GM19328 (cell line): Measurements from ENCODE around the gene TMEM135.
"Not testable (repeated sequence)": the region's sequence is repeated elsewhere in the genome, so short reads cannot be mapped to it uniquely, and the experiment has no call there.

Experiments used
- ATAC-seq: cut with Tn5 transposase; IDR thresholded peaks from one replicate; pipeline ENCODE4 v1.9.1; 2021; ENCODE audit warnings: mild to moderate bottlenecking, moderate library complexity; ENCODE audit not compliant: unreplicated experiment

TMEM135 gene

DNA sequence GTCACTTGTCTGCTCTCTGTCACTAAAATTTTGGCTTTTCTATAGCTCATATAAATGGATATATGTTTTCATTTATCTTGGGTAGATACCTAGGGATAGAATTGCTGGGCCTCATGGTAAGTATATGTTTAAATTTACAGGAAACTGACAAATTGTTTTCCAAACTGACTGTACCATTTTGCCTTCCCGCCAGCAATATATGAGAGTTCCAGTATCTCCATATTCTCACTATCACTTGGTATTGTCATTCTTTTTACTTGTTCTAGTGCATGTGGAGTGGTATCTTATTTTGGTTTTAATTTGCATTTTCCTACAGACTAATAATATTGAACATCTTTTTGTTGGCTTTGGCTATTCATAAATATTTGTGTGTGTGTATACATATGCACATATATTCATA is 101.7 kb downstream of the TMEM135 start:
- no peak for ATAC-seq

DNA sequence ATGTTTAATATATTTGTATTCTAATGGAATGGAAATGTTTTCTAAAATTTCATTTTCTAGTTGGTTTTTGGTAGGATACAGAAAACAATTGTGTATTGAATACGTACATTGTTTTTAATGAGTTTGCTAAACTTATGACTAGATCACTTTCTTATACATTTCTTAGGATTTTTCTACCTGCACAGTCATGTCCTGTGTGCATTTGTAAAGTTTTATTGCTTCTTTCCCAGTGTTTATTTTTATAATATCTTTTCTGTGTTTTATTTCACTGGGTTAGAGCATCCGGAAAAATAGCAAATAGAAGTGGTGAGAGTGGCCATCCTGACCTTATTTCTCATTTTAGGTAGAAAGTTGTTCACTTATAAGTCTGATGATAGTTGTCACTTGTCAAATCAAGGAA is 103.6 kb downstream of the TMEM135 start:
- no peak for ATAC-seq

DNA sequence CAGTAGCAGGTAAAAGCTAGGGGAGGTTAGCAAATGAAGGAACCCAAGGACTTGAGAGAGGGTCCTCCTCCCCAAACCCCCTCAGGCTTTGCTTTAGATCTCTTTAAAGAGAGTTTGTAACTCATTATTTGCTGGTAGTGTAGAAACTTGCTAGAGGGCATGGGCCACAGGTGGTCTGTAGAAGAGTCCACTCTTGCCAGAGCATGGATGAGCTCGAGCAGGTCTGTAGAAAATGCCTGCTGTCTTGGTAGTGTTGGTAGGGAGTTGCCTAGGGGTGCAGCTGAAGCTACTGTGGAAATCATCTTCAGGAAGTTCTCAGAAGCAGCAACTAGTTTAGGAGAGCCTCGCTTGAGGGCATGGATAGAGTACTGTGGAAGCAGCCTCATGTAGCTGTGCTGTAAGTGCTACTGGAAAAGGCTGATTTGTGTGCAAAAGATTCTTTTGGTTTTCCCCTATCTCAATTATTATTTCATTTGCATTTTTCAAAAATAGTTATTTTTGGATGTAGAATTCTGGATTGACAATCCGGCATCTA is 104.3 kb downstream of the TMEM135 start:
- ATAC-seq, result no peak

DNA sequence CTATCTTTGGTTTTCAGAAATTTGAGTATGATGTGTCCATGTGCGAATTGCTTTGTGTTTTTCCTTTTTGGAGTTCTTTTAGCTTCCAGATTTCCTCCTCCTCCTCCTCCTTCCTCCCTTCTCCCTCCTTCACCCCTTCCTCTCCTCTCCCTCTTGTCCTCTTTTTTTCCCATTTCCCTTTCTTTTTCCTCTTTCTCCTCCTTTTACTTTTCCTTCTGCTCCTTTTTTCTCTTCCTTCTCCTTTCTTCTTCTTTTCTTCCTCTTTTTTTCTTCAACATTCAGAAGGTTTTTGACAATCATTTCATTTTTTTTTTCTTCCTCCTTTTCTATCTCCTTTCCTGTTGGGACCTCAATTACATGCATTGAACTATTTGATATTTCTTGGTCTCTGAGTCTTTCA is 104.9 kb downstream of the TMEM135 start:
- ATAC-seq, result no peak

DNA sequence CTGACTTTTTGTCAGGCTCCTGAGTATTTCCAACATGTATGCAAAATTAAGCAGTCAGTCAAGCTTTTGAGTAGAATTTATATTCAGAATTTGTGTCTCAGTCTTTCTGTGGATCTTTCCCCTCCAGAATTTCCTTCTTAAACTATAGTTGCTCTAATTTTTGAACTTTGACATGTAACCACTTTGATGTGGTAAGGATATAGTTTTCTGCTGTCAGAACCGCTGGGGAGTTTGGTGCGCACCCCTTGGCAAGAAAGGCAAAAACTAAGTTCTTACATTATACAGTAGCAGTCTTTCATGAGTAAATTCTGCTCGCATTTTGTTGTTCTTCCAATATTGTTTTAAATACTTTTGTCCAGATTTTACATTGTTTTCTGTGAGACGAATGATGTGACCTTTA is 105.9 kb downstream of the TMEM135 start:
- no peak for ATAC-seq

DNA sequence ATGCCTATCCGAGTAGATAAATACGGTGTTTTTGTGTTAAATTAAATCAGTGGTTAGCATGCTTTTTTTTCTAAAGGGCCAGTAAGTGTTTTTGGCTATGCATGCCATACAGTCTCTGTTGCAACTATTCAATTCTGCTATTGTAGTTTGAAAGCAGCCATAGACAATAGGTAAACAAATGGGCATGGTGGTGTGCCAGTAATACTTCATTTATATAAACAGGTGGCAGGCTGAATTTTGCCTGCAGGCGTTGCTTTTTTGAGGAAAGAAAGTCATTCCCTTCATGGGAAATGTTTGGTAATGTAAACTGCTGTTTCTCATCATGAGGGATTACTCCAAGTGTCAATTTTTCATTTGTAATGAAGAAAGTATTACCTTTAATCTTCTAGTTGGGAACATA is 106.5 kb downstream of the TMEM135 start:
- ATAC-seq, result no peak

DNA sequence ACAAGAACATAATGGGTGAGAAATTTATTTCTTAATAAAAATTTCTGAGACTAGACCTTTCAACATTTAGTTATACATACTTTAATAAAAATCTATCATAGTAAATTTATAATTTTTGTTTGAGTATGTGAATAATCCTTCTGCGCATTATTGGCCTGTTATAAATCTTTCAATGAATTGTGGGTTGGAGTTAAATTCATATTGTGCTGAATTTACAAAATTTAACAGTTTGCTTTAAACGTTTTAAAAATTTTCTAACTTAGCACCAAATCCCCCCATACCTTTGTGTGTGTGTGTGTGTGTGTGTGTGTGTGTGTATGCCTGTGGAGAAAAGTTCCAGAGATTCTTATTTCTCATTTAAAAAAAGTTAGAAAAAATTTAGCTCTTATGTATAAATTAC is 111.0 kb downstream of the TMEM135 start:
- no peak for ATAC-seq

DNA sequence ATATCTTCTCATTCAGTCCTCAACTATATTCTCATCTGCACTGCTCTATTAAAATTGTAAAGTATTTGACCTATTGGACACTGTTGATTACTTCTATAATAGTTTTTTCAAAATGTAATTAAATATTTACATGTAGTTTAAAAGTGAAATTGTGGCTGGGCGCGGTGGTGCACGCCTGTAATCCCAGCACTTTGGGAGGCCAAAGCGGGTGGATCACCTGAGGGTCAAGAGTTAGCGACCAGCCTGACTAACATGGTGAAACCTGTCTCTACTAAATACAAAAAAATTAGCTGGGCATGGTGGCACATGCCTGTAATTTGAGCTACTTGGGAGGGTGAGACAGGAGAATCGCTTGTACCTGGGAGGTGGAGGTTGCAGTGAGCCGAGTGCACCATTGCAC is 112.0 kb downstream of the TMEM135 start:
- not testable (repeated sequence) for ATAC-seq

DNA sequence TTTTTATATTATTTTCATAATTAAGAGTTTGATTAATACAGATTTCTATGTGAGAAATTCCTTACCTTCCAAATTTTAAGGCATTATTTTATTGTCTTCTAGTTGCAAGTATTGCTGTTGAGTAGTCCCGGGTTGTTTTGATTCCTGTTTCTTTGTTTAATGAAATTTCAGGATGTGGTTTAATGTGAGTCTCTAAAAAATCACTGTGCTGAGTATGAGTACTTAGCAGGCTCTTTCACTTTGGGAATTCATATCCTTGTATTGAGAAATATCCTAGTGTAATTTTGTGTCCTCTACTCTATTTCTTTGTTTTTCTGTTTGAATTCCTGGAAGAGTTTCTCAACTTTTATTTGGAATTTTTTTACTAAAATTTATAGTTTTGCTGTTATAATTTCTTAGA is 113.2 kb downstream of the TMEM135 start:
- no peak for ATAC-seq

DNA sequence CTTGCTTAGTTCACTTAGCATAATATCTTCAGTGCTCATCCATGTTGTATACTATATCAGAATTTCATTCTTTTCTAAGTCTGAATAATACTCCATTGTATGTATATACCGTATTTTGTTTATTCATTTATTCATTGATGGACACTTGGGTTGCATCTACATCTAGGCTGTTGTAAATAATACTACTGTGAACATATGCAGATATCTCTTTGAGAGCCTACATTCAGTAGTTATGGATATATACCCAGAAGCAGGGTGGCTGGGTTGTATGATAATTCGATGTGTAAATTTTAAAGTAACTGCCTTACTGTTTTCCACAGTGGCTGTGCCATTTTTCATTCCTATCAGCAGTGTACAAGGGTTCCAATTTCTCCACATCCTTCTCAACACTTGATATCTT is 116.5 kb downstream of the TMEM135 start:
- no peak for ATAC-seq

DNA sequence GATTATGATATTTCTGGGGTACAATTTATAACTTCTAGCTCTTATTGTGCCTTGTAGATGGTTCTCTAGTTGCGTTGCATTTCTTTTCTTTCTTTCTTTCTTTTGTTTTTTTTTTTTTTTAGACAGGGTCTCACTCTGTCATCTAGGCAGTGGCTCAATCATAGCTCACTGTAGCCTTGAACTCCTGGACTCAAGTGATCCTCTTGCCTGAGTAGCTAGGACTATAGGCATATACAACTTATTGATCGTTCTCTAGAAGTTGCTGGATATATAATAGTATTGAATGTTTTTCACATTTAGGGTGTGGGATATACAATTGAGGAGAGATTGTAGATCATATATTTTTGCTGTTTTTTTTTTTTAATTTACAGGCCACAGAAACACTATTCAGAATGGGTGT is 119.2 kb downstream of the TMEM135 start:
- no peak for ATAC-seq

DNA sequence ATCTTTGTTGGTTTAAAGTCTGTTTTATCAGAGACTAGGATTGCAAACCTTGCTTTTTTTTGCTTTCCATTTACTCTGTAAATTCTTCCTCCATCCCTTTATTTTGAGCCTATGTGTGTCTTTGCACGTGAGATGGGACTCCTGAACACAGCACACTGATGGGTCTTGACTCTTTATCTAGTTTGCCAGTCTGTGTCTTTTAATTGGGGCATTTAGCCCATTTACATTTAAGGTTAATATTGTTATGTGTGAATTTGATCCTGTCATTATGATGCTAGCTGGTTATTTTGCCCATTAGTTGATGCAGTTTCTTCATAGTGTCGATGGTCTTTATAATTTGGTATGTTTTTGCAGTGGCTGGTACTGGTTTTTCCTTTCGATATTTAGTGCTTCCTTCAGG is 131.3 kb downstream of the TMEM135 start:
- ATAC-seq, result not testable (repeated sequence)

DNA sequence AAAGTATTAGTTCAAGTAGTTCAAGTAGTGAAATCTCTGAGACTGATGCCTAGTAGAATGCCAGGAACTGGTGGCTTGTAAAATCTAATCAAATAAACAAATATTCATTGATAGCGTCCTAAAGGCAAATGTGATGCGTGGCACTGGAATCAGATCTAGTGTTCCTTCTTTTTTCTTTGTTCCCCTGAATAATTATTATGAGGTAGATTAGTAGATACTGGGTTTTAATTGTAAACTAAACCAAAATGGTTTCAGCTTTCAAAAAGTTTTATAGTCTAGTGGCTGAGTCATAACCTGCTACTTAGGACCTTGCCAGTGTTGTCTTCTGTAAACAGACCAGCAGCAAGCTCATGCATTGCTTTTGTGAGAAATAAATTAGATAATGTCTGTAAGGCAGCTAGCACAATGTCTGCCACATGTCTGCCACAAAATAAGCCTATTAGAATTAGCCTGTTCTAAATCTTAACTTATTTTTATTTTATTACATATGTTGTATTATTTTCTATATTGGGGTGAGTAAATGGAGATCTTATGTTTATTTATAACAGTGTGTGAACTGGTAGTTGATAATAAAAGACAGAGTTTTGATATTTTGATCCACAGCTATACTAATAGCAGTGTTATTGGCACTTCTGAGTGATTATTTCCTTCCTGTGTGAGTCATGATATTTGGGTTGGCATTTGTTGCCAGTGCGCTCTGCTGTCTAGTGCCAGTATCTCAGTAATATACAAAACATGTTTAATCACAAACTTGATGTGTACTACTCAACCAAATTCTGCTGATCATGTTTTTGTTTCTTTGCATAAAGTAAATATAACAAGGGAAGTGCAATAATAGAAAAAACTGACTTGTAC is 135.7 kb downstream of the TMEM135 start:
- ATAC-seq, result no peak

DNA sequence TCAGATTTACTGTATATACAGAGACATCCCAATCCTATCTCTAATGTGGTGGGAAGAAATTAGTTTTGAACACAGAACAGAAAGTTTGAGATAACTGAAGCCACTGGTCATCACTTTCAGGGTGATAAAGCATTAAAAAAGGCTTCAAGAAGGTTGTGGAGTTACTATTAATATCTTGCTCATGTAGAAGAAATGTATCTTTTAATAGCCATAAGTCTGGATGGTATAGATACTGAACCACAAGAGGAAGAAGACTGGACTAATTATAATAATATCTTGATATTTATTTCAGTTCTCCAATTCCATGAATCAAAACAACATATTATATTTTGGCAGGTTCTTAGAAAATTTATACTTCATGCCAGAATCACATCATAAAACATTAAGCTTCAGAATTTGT is 137.1 kb downstream of the TMEM135 start:
- no peak for ATAC-seq

DNA sequence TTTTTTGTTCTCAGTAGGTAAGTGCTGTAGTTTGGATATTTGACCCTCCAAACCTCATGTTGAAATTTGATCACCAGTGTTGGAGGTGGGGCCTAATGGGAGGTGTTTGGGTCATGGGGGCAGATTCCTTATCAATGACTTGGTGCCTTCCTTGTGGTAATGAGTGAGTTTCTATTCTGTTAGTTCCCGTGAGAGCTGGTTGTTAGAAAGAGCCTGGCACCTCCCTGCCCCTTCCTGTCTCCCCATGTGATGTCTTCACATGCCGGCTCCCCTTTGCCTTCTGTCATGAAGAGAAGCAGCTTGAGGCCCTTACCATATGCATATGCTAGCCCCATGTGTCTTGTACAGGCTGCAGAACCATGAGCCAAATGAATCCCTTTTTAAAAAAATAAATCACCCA is 138.3 kb downstream of the TMEM135 start:
- no peak for ATAC-seq

DNA sequence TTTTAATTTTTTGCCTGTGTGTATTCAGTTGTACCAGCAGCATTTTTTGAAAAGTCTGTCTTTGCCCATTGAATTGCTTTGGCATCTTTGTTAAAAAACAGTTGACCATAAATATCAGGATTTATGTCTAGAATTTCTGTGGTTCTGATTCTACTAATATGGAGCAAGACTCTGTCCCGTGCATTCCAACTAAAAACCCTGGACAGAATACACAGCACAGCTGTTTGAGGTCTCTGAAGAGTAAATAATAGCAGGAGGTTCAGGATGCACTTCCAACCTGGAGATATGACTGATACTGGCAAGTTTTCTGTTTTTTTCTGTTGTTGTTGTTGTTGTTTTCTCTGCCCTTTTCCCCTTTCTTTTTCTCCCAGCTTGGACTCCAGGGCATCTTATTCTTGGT is 141.9 kb downstream of the TMEM135 start:
- no peak for ATAC-seq

DNA sequence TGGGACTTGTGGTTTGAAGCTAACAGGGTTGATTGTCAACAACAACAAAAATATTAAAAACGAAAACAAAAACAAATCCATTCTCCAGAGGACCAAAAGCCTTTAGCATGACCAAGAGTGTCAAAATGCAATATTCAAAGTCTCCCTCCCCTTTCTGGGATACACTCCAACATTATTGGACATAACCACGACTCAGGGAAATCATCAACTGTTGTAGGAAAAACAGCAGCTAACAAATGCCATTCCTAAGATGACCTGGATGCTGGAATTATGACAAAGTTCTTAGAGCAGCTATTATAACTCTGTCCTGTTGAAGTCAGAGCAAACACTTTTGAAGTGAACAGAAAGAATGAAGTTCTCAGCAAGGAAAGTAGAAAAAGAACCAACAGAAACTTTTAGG is 143.0 kb downstream of the TMEM135 start:
- ATAC-seq, result no peak

DNA sequence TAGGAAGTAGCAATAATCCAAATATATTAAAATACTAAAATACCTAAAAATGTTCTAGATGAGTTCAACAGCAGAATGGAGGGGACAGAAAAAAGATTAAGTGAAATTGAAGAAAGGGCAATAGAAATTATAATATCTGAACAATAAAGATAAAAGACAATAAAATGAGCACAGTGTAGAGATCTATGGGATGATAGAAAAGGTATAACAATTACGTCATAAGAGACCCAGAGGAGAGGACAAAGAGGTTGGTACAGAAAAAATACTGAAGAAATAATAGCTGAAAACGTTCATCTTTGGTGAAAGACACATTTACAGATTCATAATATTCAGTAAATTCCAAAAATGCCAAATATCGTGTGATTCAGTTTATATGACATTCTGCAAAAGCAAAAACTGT is 143.4 kb downstream of the TMEM135 start:
- no peak for ATAC-seq

DNA sequence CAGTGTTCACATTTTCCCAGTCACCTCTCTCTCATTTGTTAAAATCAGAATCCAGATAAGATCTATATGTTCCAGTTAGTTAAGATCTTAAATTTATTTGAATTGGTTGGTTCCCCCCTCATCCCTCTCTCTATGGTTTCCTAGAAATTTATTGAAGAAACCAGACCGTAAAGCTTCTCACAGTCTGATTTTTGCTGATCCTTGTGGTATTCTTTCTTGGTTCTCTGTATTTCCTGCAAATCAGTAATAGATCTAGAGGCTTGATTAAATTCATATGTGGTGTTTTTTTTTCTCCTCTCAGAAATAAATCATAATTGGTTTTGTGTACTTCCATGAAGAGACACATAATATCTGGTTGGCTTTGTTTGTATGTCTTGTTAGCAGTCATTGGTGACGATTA is 147.5 kb downstream of the TMEM135 start:
- ATAC-seq, result no peak

DNA sequence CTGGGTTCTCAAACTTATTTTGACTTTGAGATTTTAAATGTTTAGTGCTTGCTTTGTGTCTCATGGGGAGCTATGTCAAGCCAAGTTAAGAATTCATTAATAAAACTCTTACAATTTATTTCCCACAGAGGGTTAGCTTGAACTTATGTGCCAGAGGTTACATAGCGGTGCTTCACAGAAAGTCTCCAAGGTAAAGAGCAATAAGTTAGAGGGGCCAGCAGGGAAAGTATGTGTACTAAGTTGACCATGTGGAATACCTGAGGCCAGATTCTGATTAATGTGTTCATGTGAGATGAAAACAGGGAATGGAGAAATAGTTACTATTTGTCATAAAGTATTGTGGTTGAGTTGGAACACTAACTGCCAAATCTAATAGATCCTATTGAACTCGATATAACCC is 149.3 kb downstream of the TMEM135 start:
- ATAC-seq, result no peak

DNA sequence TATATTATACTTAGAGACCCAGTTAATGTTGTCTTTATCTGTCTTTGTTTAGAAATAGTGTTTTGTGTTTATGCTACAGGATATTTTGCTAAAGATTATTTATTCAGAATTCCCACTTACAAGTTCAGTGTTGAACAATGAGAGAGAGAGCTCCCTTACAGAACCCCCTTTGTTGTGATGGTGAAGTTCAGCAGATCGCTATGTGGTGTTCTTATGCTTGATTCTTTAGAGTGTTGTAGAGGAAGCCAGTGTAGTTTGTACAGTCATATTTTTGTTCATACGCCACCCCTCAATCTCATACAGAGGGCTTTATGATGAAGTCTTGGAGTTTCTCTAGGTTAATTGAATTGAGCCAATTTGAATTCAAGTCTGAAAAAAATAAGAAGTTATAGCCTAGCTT is 150.2 kb downstream of the TMEM135 start:
- ATAC-seq, result no peak

DNA sequence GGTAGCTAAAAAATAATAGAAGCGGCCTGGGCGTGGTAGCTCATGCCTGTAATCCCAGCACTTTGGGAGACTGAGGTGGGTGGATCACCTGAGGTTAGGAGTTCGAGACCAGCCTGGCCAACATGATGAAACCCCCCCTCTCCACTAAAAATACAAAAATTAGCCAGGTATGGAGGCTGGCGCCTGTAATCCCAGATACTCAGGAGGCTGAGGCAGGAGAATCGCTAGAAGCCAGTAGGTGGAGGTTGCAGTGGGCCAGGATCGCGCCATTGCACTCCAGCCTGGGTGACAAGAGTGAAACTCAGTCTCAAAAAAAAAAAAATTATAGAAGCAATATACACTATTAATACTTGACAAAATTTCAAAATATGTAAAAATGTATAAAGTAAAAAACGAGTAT is 150.7 kb downstream of the TMEM135 start:
- ATAC-seq, result not testable (repeated sequence)

DNA sequence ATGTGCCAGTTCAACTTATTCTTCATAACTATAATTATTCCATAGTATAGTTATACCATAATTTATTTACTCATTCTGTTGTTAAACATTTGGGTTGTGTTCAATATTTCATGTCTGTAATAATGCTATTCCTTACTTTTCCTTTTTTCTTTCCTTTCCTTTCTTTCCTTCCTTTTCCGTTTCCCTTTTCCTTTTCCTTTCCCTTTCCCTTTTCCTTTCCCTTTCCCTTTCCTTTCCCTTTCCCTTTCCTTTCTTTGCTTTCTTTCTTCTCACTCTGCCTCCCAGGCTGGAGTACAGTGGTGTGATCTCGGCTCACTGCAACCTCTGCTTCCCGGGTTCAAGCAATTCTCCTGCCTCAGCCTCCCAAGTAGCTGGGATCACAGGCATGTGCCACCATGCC is 151.2 kb downstream of the TMEM135 start:
- not testable (repeated sequence) for ATAC-seq
